Panc1 (cell line): ENCODE measurements around the gene NPM1. TPM values are rescaled to one million over a fixed set of nuclear protein-coding genes. Genes with fewer than 3 reads are reported as not detected.

Source experiments
- ATAC-seq: fragments of 200-7000 bp; cut with Tn5 transposase; 2 replicates; pipeline ENCODE4 v1.9.1; 2020; ENCODE audit warnings: mild to moderate bottlenecking, moderate library complexity
- BruUV-seq: library from RNA; stranded (reverse); fragments of 400-500 nt; replicated peaks from 2 replicates; lab custom pipeline; 2021; lab: Mats Ljungman, UMichigan
- CTCF ChIA-PET: fragments of 300-600 bp; sonication (Branson Sonifier 250); formaldehyde crosslinking; loops from one replicate; lab custom pipeline; 2022; ENCODE audit warnings: antibody characterized with exemption; lab: Charles Lee
- POLR2A ChIA-PET: fragments of 300-600 bp; sonication (Branson Sonifier 250); formaldehyde crosslinking; loops from one replicate; lab custom pipeline; 2022; ENCODE audit warnings: antibody characterized with exemption; lab: Charles Lee
- DNase-seq: peaks from one replicate; pipeline ENCODE4 v3.0.0-alpha.2; 2010; ENCODE audit warnings: low read depth, low spot score
- H3K27ac ChIP-seq: 2 replicates; pipeline ENCODE4 v1.5.1; 2011; ENCODE audit warnings: mild to moderate bottlenecking, low read length, inconsistent platforms
- H3K27me3 ChIP-seq: fragments of 200-500 bp; sonication (Bioruptor generic); 2 replicates; pipeline ENCODE4 v1.6.0; 2014; ENCODE audit warnings: low read length, inconsistent platforms; ENCODE audit not compliant: control insufficient read depth, insufficient read depth
- H3K36me3 ChIP-seq: fragments of 200-500 bp; sonication (Bioruptor generic); 2 replicates; pipeline ENCODE4 v1.5.1; 2014; ENCODE audit warnings: inconsistent platforms, mild to moderate bottlenecking, low read length, moderate library complexity; ENCODE audit not compliant: control insufficient read depth, insufficient read depth
- H3K4me1 ChIP-seq: 2 replicates; pipeline ENCODE4 v1.5.1; 2011; ENCODE audit warnings: inconsistent platforms, mild to moderate bottlenecking, low read length, moderate library complexity; ENCODE audit not compliant: control insufficient read depth, insufficient read depth
- H3K4me3 ChIP-seq, 2 experiments: 2 replicates each; pipeline ENCODE4 v1.5.1; 2011 to 2012; ENCODE audit warnings: low read depth in 2 of 2, low read length in 2 of 2, mild to moderate bottlenecking in 2 of 2, inconsistent platforms in 1 of 2, moderate library complexity in 1 of 2
- H3K9me3 ChIP-seq: fragments of 200-500 bp; sonication (Bioruptor generic); 2 replicates; pipeline ENCODE4 v1.5.1; 2014; ENCODE audit warnings: low read depth, mild to moderate bottlenecking, inconsistent platforms, low read length, moderate library complexity; ENCODE audit not compliant: control insufficient read depth, insufficient read depth
- POLR2AphosphoS5 ChIP-seq: IDR thresholded peaks from 2 replicates; pipeline ENCODE4 v1.6.1; 2012; ENCODE audit warnings: mild to moderate bottlenecking, low read depth, low read length, moderate library complexity
- REST ChIP-seq, 2 experiments: IDR thresholded peaks; 2 replicates each; pipeline ENCODE4 v1.6.1; 2011 to 2012; ENCODE audit warnings: low read depth in 2 of 2, control low read depth in 1 of 2, low read length in 1 of 2, mild to moderate bottlenecking in 1 of 2, moderate library complexity in 1 of 2; ENCODE audit not compliant: insufficient read depth in 1 of 2
- SIN3A ChIP-seq: IDR thresholded peaks from 2 replicates; pipeline ENCODE4 v1.6.1; 2012; ENCODE audit warnings: low read depth, mild to moderate bottlenecking, low read length, moderate library complexity, borderline replicate concordance; ENCODE audit not compliant: insufficient read depth
- TCF7L2 ChIP-seq: IDR thresholded peaks from 2 replicates; pipeline ENCODE4 v1.6.1; 2011; ENCODE audit warnings: mild to moderate bottlenecking, low read depth, low read length, inconsistent platforms
- in situ Hi-C: cut with HindIII; loops from 2 replicates; pipeline ENCODE4 v1.10.0; 2016; ENCODE audit warnings: low sequenced_read_pairs, low pct_unique_long_range_greater_than_20kb
- intact Hi-C: fragments of 100-400 bp; cut with micrococcal nuclease; formaldehyde crosslinking; loops from one replicate; pipeline ENCODE4 v1.10.0; 2022; ENCODE audit not compliant: unreplicated experiment
- total RNA-seq: library from RNA; stranded (reverse); gene quantifications from one replicate; pipeline ENCODE4 v1.2.1, GENCODE V29; 2021; ENCODE audit not compliant: unreplicated experiment
- TF ChIP-seq, protein P1 (sequence below): fragments of 450-650 bp; IDR thresholded peaks from 2 replicates; pipeline ENCODE4 v1.5.1; 2017; ENCODE audit warnings: mild to moderate bottlenecking

Gene NPM1
- total RNA-seq, 1 experiment from 2014 or later = 1,864 TPM

DNA sequence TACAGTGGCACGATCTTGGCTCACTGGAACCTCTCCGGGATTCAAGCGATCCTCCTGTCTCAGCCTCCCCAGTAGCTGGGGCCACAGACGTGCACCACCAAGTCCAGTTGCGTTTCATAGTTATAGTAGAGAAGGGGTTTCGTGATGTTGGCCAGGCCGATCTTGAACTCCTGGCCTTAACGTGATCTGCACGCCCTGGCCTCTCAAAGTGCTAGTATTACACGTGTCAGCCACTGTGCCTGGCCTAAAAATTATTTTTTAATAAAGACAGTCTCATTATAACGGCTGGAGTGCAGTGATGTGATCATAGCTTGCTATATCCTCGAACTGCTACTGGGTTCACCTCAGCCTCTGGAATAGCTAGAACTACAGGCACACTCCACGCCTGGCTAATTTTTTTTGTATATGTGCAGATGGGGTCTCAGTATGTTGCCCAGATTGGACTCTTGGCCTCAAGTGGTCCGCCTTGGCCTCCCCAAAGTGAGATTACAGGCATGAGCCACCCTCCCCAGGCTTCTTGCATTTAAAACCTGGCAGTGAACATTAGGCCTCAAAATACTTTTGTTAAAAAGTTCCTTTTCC lies 4.4 kb downstream of the NPM1 start:
- no TSS peak for BruUV-seq
- Histone ChIP-seq H3K27me3 (no peaks in the 10 kb centered on the region), H3K9me3 (no peaks in the 10 kb centered on the region), H3K4me3 (peak overlapping the region; percentile 93 to 96), H3K4me1 (peaks cover 28% of the 10 kb centered on the region), H3K36me3 (peaks cover 52% of the 10 kb centered on the region), H3K27ac (no peak overlapping the region)
- TF ChIP-seq TCF7L2 (no peak), SIN3A (no peak), POLR2AphosphoS5 (no peak), REST (IDR thresholded peaks at IDR 0.05; ENCODE audit: insufficient read depth in 1 of 2, low read depth in 2 of 2, low read length in 1 of 2) (no peak)
- TF ChIP-seq, protein P1, sequence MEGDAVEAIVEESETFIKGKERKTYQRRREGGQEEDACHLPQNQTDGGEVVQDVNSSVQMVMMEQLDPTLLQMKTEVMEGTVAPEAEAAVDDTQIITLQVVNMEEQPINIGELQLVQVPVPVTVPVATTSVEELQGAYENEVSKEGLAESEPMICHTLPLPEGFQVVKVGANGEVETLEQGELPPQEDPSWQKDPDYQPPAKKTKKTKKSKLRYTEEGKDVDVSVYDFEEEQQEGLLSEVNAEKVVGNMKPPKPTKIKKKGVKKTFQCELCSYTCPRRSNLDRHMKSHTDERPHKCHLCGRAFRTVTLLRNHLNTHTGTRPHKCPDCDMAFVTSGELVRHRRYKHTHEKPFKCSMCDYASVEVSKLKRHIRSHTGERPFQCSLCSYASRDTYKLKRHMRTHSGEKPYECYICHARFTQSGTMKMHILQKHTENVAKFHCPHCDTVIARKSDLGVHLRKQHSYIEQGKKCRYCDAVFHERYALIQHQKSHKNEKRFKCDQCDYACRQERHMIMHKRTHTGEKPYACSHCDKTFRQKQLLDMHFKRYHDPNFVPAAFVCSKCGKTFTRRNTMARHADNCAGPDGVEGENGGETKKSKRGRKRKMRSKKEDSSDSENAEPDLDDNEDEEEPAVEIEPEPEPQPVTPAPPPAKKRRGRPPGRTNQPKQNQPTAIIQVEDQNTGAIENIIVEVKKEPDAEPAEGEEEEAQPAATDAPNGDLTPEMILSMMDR = no peak
- intact Hi-C loops = no loop called here
- in situ Hi-C loops = no loop called here
- POLR2A ChIA-PET = no interaction called here
- CTCF ChIA-PET = interaction anchor here (0.7 kb wide), 1 partner anchor 406 kb away, joined by 4 read pairs; no protein-coding TSS in a partner anchor
- no peak for ATAC-seq
- DNase-seq = no peak

DNA sequence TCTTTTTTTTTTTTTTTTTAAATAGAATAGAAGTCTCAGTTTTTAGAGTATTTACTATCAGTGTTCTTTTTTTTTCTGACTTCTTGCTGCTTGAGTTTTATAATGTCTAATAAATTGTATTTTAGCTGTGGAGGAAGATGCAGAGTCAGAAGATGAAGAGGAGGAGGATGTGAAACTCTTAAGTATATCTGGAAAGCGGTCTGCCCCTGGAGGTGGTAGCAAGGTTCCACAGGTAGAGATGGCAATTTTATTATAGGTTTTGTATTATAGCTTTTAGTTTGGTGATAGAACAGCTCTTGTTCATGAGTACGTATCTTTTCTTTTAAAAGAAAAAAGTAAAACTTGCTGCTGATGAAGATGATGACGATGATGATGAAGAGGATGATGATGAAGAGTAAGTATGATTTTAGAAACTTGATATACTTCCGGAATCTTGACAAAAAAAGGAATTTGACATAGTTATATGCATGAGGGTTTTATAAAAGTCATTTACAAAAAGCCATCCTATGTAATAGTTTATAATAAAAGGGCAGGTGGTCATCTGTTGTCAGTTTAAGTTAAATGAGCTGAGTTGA lies 5.0 kb downstream of the NPM1 start:
- no peaks in the 10 kb centered on the region for H3K27me3 ChIP-seq
- H3K36me3 ChIP-seq = peaks cover 55% of the 10 kb centered on the region
- H3K4me3 ChIP-seq = peak overlapping the region in 1 of 2 experiments; percentile 93; a peak in 1 of 4 replicates
- CTCF ChIA-PET = interaction anchor here (0.7 kb wide), 1 partner anchor 406 kb away, joined by 4 read pairs; no protein-coding TSS in a partner anchor
- DNase-seq (no peak), ATAC-seq (no peak)
- no peak for TF ChIP-seq REST (IDR thresholded peaks at IDR 0.05; ENCODE audit: insufficient read depth in 1 of 2, low read depth in 2 of 2, low read length in 1 of 2)
- no peak for TF ChIP-seq POLR2AphosphoS5
- TF ChIP-seq, protein P1 = no peak
- no peak for TF ChIP-seq TCF7L2
- no peak for TF ChIP-seq SIN3A
- H3K4me1 ChIP-seq = peaks cover 34% of the 10 kb centered on the region
- no peaks in the 10 kb centered on the region for H3K9me3 ChIP-seq
- intact Hi-C loops (no loop called here), in situ Hi-C loops (no loop called here)
- no peak overlapping the region for H3K27ac ChIP-seq
- BruUV-seq = no TSS peak
- POLR2A ChIA-PET = no interaction called here
